Activated CD4-positive, alpha-beta T cell treated with anti-CD3 and anti-CD28 coated beads, Interleukin-2, amount 10 ng/mL, durations not matched to agents 7 days and 5 days (primary cell): ENCODE measurements around the gene PIGBOS1. TPM values are rescaled to one million over a fixed set of nuclear protein-coding genes. Genes with fewer than 3 reads are reported as not detected.

Experiments used
- CTCF ChIA-PET: fragments of 350-600 bp; sonication (Branson Sonifier 250); formaldehyde crosslinking; loops from one replicate; lab custom pipeline; 2021; ENCODE audit warnings: antibody characterized with exemption; lab: Charles Lee
- POLR2A ChIA-PET: fragments of 350-600 bp; sonication (Branson Sonifier 250); formaldehyde crosslinking; loops from one replicate; lab custom pipeline; 2021; ENCODE audit warnings: antibody characterized with exemption; lab: Charles Lee
- DNase-seq: peaks from one replicate; pipeline ENCODE4 v3.0.0-alpha.2; 2020
- H3K27ac Mint-ChIP-seq: one replicate; pipeline ENCODE4 v1.8.0; 2021; ENCODE audit warnings: mild to moderate bottlenecking, moderate library complexity, mixed read lengths
- H3K27me3 Mint-ChIP-seq: one replicate; pipeline ENCODE4 v1.8.0; 2021; ENCODE audit warnings: mixed read lengths
- H3K36me3 Mint-ChIP-seq: one replicate; pipeline ENCODE4 v1.8.0; 2021; ENCODE audit warnings: low read depth, mixed read lengths
- H3K4me1 Mint-ChIP-seq: one replicate; pipeline ENCODE4 v1.8.0; 2021; ENCODE audit warnings: mixed read lengths
- H3K4me3 Mint-ChIP-seq: one replicate; pipeline ENCODE4 v1.8.0; 2021; ENCODE audit warnings: mild to moderate bottlenecking, moderate library complexity, mixed read lengths
- H3K9me3 Mint-ChIP-seq: one replicate; pipeline ENCODE4 v1.8.0; 2021; ENCODE audit warnings: mixed read lengths
- total RNA-seq, 2 experiments: library from RNA; stranded (reverse); gene quantifications; one replicate each; pipeline ENCODE4 v1.2.3, GENCODE V29; 2021

The PIGBOS1 gene
- 10 to 100 TPM; 11.0 to 11.4 TPM for total RNA-seq

GRCh38 chr15:55318588-55319494 is at the start of gene PIGBOS1, which contains the start of gene PIGB:
TSS of gene PIGBOS1 (minus strand) at chr15:55319123. CDS start at chr15:55317792, 1,331 bp downstream.
TSS of gene PIGB (plus strand) at chr15:55319222. CDS start at chr15:55319251, 29 bp downstream.
- peak; percentile 84 for DNase-seq
- peaks cover 63% of the 10 kb centered on the region for H3K4me1 Mint-ChIP-seq
- peak within 1 kb of the TSS; percentile 99 for H3K27ac Mint-ChIP-seq
- ChIA-PET POLR2A (interaction anchor here (0.6 to 1.1 kb wide), 2 partner anchors 97 to 109 kb away, joined by 3 to 4 read pairs; no protein-coding TSS in a partner anchor), CTCF (interaction anchor here (0.7 to 2.1 kb wide), 6 partner anchors 9 to 163 kb away, joined by 3 to 13 read pairs (median 4); partner anchors contain the start of genes CCPG1 and PIERCE2)
- H3K27me3 Mint-ChIP-seq = no peaks in the 10 kb centered on the region
- H3K36me3 Mint-ChIP-seq = peaks cover 41% of the 10 kb centered on the region
- H3K9me3 Mint-ChIP-seq = no peaks in the 10 kb centered on the region
- H3K4me3 Mint-ChIP-seq = peak within 1 kb of the TSS; percentile 98

GRCh38 chr15:55366981-55367380 is 48.1 kb upstream of the PIGBOS1 start:
- POLR2A ChIA-PET = no interaction called here
- Mint-ChIP-seq H3K27ac (no peak overlapping the region), H3K4me3 (no peak overlapping the region)

GRCh38 chr15:55362641-55363040 is 43.7 kb upstream of the PIGBOS1 start:
- DNase-seq = no peak
- Mint-ChIP-seq H3K27me3 (no peaks in the 10 kb centered on the region), H3K36me3 (no peaks in the 10 kb centered on the region), H3K4me1 (no peaks in the 10 kb centered on the region), H3K9me3 (no peaks in the 10 kb centered on the region), H3K27ac (no peak overlapping the region), H3K4me3 (no peak overlapping the region)
- CTCF ChIA-PET = no interaction called here
- POLR2A ChIA-PET = no interaction called here

More at GRCh38 chr15:55366981-55367380, 48.1 kb upstream of the PIGBOS1 start:
- Mint-ChIP-seq H3K4me1 (no peaks in the 10 kb centered on the region), H3K27me3 (no peaks in the 10 kb centered on the region), H3K36me3 (no peaks in the 10 kb centered on the region), H3K9me3 (no peaks in the 10 kb centered on the region)
- DNase-seq = no peak
- CTCF ChIA-PET = no interaction called here

- Mint-ChIP-seq H3K4me3 (no peak overlapping the region), H3K9me3 (no peaks in the 10 kb centered on the region), H3K4me1 (no peaks in the 10 kb centered on the region), H3K36me3 (peaks cover 9% of the 10 kb centered on the region), H3K27ac (no peak overlapping the region), H3K27me3 (no peaks in the 10 kb centered on the region)
- no peak for DNase-seq
- CTCF ChIA-PET = interaction anchor here (0.9 kb wide), 1 partner anchor 20 kb away, joined by 3 read pairs; no protein-coding TSS in a partner anchor
- POLR2A ChIA-PET = no interaction called here
Measured at GRCh38 chr15:55361048-55361447, 42.1 kb upstream of the PIGBOS1 start.

GRCh38 chr15:55360256-55360655 is 41.3 kb upstream of the PIGBOS1 start:
- ChIA-PET CTCF (no interaction called here), POLR2A (no interaction called here)
- no peak for DNase-seq
- Mint-ChIP-seq H3K4me1 (no peaks in the 10 kb centered on the region), H3K36me3 (peaks cover 10% of the 10 kb centered on the region), H3K4me3 (no peak overlapping the region), H3K27ac (no peak overlapping the region), H3K9me3 (no peaks in the 10 kb centered on the region), H3K27me3 (no peaks in the 10 kb centered on the region)

GRCh38 chr15:55358471-55358870 is 39.5 kb upstream of the PIGBOS1 start:
- POLR2A ChIA-PET = no interaction called here
- Mint-ChIP-seq H3K36me3 (peaks cover 12% of the 10 kb centered on the region), H3K4me3 (no peak overlapping the region), H3K9me3 (no peaks in the 10 kb centered on the region), H3K27me3 (no peaks in the 10 kb centered on the region), H3K27ac (no peak overlapping the region), H3K4me1 (no peaks in the 10 kb centered on the region)
- no peak for DNase-seq
- CTCF ChIA-PET = no interaction called here

- ChIA-PET CTCF (no interaction called here), POLR2A (no interaction called here)
- no peaks in the 10 kb centered on the region for H3K27me3 Mint-ChIP-seq
- no peaks in the 10 kb centered on the region for H3K9me3 Mint-ChIP-seq
- no peaks in the 10 kb centered on the region for H3K4me1 Mint-ChIP-seq
- no peak overlapping the region for H3K27ac Mint-ChIP-seq
- H3K4me3 Mint-ChIP-seq = no peak overlapping the region
- peaks cover 12% of the 10 kb centered on the region for H3K36me3 Mint-ChIP-seq
- DNase-seq = no peak
Measured at GRCh38 chr15:55357774-55358173, 38.9 kb upstream of the PIGBOS1 start.

GRCh38 chr15:55356985-55357585 is 38.2 kb upstream of the PIGBOS1 start:
- POLR2A ChIA-PET = no interaction called here

GRCh38 chr15:55353025-55353424 is 34.1 kb upstream of the PIGBOS1 start:
- POLR2A ChIA-PET = no interaction called here
- peaks cover 23% of the 10 kb centered on the region for H3K36me3 Mint-ChIP-seq

More at GRCh38 chr15:55356985-55357585, 38.2 kb upstream of the PIGBOS1 start:
- H3K9me3 Mint-ChIP-seq = no peaks in the 10 kb centered on the region
- H3K4me1 Mint-ChIP-seq = no peaks in the 10 kb centered on the region
- H3K27me3 Mint-ChIP-seq = no peaks in the 10 kb centered on the region
- DNase-seq = no peak
- H3K27ac Mint-ChIP-seq = no peak overlapping the region
- H3K36me3 Mint-ChIP-seq = peaks cover 13% of the 10 kb centered on the region
- CTCF ChIA-PET = no interaction called here
- no peak overlapping the region for H3K4me3 Mint-ChIP-seq

GRCh38 chr15:55349282-55349681 is 30.4 kb upstream of the PIGBOS1 start:
- H3K4me1 Mint-ChIP-seq = no peaks in the 10 kb centered on the region
- H3K27me3 Mint-ChIP-seq = no peaks in the 10 kb centered on the region
- POLR2A ChIA-PET = no interaction called here
- no peak overlapping the region for H3K27ac Mint-ChIP-seq
- no peaks in the 10 kb centered on the region for H3K9me3 Mint-ChIP-seq
- H3K4me3 Mint-ChIP-seq = no peak overlapping the region
- H3K36me3 Mint-ChIP-seq = peaks cover 28% of the 10 kb centered on the region
- CTCF ChIA-PET = no interaction called here
- DNase-seq = no peak

More at GRCh38 chr15:55353025-55353424, 34.1 kb upstream of the PIGBOS1 start:
- Mint-ChIP-seq H3K9me3 (no peaks in the 10 kb centered on the region), H3K27me3 (no peaks in the 10 kb centered on the region), H3K27ac (no peak overlapping the region), H3K4me1 (no peaks in the 10 kb centered on the region), H3K4me3 (no peak overlapping the region)
- no peak for DNase-seq
- CTCF ChIA-PET = no interaction called here

GRCh38 chr15:55348281-55348778 is 29.4 kb upstream of the PIGBOS1 start:
- Mint-ChIP-seq H3K27me3 (no peaks in the 10 kb centered on the region), H3K4me1 (no peaks in the 10 kb centered on the region), H3K27ac (no peak overlapping the region), H3K36me3 (peaks cover 36% of the 10 kb centered on the region), H3K4me3 (no peak overlapping the region), H3K9me3 (no peaks in the 10 kb centered on the region)
- POLR2A ChIA-PET = no interaction called here
- CTCF ChIA-PET = no interaction called here
- no peak for DNase-seq

- Mint-ChIP-seq H3K27me3 (no peaks in the 10 kb centered on the region), H3K4me3 (no peak overlapping the region), H3K4me1 (no peaks in the 10 kb centered on the region), H3K9me3 (no peaks in the 10 kb centered on the region), H3K27ac (no peak overlapping the region), H3K36me3 (peaks cover 42% of the 10 kb centered on the region)
- DNase-seq = no peak
- ChIA-PET POLR2A (interaction anchor here (0.7 kb wide), 1 partner anchor 20 kb away, joined by 3 read pairs; no protein-coding TSS in a partner anchor), CTCF (interaction anchor here (1.5 kb wide), 1 partner anchor 19 kb away, joined by 4 read pairs; no protein-coding TSS in a partner anchor)
Measured at GRCh38 chr15:55344206-55344605, 25.3 kb upstream of the PIGBOS1 start.

GRCh38 chr15:55343168-55343567 is 24.2 kb upstream of the PIGBOS1 start:
- H3K27me3 Mint-ChIP-seq = no peaks in the 10 kb centered on the region
- H3K4me1 Mint-ChIP-seq = no peaks in the 10 kb centered on the region
- H3K36me3 Mint-ChIP-seq = peaks cover 40% of the 10 kb centered on the region
- POLR2A ChIA-PET = no interaction called here
- CTCF ChIA-PET = no interaction called here
- no peak overlapping the region for H3K4me3 Mint-ChIP-seq
- H3K9me3 Mint-ChIP-seq = no peaks in the 10 kb centered on the region
- H3K27ac Mint-ChIP-seq = no peak overlapping the region
- DNase-seq = no peak
